GM20000 (cell line): ENCODE results near the gene TCEANC.

Experiments
- DNase-seq: peaks from one replicate; pipeline ENCODE4 v3.0.0; 2012; ENCODE audit warnings: low spot score
- CTCF ChIP-seq: IDR thresholded peaks from 2 replicates; pipeline ENCODE4 v1.5.1; 2012; ENCODE audit warnings: mild to moderate bottlenecking, control low read depth; ENCODE audit errors: extremely low read depth, missing control alignments

The TCEANC gene

GRCh38 chrX:13688958-13689740 is 36.2 kb downstream of the TCEANC start, which contains the start of gene RAB9A:
Gene RAB9A, plus strand, starts transcription at chrX:13689128. Its CDS starts 19,619 bp downstream, at chrX:13708747.
- DNase-seq = peak; percentile 81
- TF ChIP-seq CTCF = no peak

GRCh38 chrX:13689741-13690211 is 36.8 kb downstream of the TCEANC start:
- no peak for DNase-seq
- no peak for TF ChIP-seq CTCF

GRCh38 chrX:13690836-13691235 is 37.9 kb downstream of the TCEANC start:
- DNase-seq = no peak
- no peak for TF ChIP-seq CTCF

- no peak for TF ChIP-seq CTCF
- DNase-seq = peak; percentile 36
These were observed 39.0 kb downstream of the TCEANC start for GRCh38 chrX:13691841-13692371.

- DNase-seq = no peak
- TF ChIP-seq CTCF = no peak
These were observed 39.9 kb downstream of the TCEANC start for GRCh38 chrX:13692771-13693231.

- DNase-seq = no peak
- no peak for TF ChIP-seq CTCF
These were observed 40.5 kb downstream of the TCEANC start for GRCh38 chrX:13693341-13693961.

- DNase-seq = no peak
- TF ChIP-seq CTCF = no peak
These were observed 41.4 kb downstream of the TCEANC start for GRCh38 chrX:13694359-13694758.
